HG02885 (cell line): ENCODE data around the gene RASA4B.
"Not testable (repeated sequence)": the region's sequence is repeated elsewhere in the genome, so short reads cannot be mapped to it uniquely, and the experiment has no call there.

ENCODE experiments used
- ATAC-seq: cut with Tn5 transposase; IDR thresholded peaks from one replicate; pipeline ENCODE4 v1.9.1; 2021; ENCODE audit warnings: mild to moderate bottlenecking; ENCODE audit not compliant: unreplicated experiment, poor library complexity

The RASA4B gene

DNA sequence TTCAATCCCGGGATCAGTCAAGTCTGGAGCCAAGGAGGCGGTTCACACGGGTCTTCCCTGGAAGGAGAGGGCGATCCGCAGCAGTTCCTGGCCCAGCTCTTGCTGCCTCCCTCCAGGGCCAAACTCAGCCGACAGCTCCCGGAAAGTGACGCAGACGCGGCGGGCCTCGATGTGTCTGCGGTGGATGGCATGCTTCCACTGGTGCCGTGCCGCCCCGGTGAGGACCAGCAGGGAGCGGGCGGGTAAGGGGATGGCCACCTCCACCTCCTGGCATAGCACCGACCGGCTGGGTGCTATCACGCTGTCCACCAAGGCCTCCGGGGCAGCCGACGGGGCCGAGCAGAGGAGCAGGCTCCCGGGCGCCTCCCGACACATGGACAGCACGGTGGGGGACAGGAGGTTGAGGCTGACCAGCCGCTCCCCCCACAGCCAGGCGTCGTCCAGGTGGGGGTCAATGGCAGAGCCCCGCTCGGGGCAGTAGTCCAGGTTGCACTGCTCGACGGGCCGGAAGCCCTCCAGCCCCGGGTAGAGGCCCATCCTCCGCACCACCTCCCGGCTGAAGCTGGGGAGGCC is 60.1 kb downstream of the RASA4B start:
- ATAC-seq, result no peak

DNA sequence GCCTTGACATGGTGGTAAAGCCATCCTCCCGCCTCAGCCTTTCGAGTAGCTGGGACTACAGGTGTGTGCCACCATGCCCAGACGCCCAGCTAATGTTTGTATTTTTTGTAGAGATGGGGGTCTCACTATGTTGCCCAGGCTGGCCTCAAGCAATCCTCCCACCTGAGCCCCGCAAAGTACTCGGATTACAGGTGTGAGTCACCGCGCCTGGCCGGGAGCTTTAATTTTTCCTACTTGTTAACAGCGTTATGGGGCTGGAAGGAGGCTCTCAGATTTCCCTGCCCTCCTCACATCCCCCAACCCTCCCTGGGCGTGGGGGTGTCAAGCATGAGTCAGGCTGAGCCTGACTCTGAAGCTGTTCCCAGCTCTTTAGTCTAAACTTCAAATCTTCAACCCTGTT is 61.2 kb downstream of the RASA4B start:
- no peak for ATAC-seq

DNA sequence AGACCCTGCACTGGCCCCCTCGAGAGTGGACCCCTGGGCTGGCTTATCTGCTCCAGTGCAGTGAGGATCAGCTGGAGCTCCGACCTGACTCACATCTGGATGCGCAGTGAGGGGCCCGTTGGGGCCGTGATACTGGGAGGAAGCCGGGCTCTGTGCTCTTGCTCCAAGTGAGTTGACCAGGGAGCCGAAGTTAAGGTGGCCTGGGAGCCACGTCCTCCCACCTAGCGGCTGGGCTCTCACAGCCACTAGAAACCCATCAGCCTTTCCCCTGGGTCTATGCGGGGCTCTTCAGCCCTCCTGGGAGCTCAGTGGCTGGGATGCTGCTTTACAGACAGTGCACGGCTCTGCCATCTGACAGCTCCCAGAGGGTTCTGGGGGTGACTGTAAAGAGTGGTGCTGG is 62.0 kb downstream of the RASA4B start:
- no peak for ATAC-seq

DNA sequence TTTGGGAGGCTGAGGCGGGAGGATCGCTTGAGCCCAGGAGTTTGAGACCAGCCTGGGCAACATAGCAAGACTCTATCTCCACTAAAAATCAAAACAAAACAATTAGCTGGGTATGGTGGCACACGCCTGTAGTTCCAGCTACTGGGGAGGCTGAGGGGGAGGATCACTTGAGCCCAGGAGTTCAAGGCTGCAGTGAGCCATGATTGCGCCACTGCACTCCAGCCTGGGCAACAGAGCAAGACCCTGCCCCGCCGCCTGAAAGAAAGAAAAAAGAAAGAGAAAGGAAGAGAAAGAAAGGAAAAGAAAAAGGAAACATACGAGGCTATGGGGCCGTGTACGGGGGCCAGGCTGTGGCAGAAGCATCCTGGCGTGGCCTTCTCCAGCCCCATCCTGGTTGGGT is 62.6 kb downstream of the RASA4B start:
- ATAC-seq, result not testable (repeated sequence)

DNA sequence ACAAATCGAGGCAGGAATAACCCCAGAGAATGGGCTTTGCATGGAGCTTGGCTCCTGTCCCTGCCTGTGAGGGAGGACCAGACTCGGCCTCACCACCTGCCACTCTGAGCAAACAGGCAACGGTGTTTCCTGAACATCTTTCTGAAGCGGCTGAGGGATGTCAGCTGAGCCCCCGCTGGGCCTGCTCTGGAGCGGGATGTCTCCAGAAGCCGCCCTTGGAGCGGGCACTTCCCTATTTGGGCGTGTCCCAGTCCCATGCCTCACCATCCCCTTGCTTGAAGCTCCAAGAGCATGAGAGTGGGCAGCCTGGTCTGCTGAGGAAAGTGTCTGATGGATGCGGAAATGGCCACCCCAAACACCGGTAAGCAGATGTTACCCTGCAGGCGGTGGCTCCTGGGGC is 63.1 kb downstream of the RASA4B start:
- no peak for ATAC-seq

DNA sequence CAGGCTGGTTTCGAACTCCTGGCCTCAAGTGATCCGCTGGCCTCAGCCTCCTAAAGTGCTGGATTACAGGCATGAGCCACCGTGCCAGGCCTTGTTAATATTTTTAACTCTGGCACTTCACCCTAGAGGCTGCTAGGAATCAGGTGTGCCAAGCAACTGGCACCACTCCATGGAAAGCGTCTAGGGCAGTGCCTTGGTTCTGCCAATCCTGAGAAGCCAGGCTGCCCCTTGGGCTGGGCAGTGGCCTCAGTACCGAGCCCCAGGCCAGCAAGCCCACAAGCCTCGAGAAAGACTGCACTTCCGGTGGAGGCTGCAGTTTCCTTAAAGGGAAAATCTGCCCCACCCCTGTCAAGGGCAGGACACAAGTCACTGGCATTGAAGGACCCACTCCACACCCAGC is 64.3 kb downstream of the RASA4B start:
- ATAC-seq, result no peak

DNA sequence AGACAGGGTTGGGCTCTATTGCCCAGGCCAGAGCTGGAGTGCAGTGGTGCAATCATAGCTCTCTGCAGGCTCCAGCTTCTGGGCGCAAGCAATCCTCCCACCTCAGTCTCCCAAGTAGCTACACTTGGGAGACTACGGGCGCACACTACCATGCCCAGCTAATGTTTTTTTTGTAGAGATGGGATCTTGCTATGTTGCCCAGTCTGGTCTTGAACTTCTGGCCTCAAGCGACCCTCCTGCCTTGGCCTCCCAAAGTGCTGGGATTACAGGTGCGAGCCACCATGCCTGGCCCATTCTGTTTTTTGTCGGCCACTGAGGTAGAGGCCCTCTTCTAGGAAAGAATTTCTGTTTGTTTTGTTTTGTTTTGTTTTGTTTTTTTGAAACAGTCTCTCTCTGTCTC is 65.1 kb downstream of the RASA4B start:
- ATAC-seq, result no peak

DNA sequence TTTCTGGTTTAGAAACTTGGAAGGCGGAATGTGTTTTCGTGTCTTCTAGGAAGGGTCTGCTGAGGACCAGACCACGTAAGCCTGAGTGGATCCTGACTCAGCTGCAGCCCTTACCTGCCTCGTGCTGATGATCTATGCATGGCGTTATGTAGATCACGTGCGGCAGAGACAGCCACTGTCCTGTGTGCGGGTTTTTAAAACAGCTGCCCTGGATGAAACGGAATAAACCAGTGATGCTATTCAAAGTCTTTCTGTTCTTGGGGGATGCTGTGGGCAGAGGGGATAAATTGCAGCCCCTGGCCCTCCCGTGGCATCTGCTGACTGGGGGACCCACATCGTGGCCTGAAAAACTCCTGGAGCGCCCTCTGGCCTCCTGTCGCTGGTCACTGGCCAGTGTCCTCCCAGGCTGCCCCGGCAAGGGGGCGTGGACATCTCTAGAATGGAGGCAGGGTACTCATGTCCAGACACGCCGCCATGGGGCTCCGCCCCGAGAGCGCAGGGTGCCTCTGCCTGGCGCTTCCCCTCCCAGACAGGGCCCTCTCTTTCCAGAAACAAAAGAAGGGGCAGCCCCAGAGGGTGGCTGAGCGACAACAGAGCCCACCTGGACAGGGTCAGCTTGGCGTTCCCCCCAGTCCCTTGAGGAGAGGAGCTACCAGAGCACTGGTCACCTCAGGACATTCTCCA is 66.1 kb downstream of the RASA4B start:
- no peak for ATAC-seq

DNA sequence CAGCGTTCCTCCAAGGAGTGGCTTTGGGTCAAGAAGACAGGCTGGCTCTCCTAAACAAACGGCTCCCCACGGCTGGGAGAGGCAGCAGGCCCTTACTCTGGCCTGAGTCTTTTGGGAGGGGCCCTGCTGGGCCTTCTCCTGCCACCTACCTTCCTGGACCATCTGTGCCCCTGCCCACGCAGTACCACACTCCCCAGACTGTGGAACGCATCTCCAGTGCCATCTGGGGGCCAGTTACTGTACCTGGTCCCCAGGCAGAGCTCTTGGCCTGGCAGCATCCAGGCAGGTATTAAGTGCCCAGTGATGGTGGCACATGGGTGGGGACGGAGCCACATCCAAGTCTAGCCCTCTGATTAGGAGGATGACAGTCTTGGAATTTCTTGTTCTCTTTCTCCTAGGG is 67.3 kb downstream of the RASA4B start:
- no peak for ATAC-seq

DNA sequence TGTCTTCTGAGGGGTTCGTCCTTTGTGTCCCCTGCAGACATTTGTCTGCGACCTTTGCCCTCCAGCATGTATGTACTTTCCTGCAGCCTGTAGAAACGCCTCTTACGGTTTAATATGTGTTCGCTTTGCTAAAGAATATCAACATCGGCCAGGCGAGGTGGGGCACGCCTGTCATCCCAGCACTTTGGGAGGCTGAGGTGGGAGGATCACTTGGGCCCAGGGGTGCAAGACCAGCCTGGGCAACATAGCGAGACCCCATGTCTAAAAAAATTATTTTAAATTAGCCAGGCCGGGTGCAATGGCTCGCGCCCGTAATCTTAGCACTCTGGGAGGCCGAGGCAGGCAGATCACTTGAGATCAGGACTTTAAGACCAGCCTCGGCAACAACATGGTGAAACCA is 68.4 kb downstream of the RASA4B start:
- no peak for ATAC-seq

DNA sequence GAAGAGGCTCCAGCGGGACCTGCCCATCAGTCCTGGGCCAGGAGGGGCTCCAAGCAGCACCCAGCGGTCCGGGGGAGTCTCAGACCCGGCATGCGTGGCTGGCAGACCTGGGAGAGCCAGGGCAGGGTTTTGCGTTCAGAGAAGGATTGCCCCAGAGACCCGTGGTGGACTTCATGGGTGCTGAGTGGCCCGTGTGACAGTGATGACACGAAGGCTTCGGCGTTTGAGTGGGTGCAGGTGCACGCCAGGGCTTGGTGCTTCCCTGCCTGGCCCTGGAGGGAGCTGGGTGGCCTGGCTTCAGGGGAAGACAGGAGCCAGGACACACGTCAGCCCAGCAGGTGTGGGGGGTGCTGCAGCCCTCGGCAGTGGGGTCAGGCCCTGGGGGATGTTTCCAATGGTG is 70.3 kb downstream of the RASA4B start:
- ATAC-seq, result no peak

DNA sequence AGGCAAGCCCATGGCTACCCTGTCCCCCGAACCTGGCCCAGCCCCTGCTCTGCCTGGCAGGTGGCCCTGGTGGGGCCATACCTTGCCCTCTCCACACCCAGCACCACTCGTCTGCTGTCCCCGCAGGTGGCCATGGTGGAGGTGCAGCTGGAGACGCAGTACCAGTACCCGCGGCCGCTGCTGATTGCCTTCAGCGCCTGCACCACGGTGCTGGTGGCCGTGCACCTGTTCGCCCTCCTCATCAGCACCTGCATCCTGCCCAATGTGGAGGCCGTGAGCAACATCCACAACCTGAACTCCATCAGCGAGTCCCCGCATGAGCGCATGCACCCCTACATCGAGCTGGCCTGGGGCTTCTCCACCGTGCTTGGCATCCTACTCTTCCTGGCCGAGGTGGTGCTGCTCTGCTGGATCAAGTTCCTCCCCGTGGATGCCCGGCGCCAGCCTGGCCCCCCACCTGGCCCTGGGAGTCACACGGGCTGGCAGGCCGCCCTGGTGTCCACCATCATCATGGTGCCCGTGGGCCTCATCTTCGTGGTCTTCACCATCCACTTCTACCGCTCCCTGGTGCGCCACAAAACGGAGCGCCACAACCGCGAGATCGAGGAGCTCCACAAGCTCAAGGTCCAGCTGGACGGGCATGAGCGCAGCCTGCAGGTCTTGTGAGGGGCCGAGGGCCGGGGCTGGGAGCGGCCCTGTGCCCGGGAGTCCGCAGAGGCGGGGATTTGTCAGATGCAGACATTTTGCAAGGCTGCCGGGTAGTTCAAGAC is 71.0 kb downstream of the RASA4B start:
- no peak for ATAC-seq

DNA sequence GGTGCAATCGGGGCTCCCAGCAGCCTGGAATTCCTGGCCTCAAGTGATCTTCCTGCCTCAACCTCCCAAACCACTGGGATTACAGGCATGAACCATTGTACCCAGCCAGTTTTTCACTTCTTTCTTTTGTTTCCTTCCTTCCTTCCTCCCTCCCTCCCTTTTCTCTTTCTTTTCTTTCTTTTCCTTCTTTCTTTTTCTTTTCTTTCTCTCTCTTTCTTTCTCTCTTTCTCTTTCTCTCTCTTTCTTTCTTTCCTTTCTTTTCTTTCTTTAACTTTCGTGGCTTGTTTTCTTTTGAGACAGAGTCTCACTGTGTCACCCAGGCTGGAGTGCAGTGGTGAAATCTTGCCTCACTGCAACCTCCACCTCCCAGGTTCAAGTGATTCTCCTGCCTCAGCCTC is 71.9 kb downstream of the RASA4B start:
- ATAC-seq, result no peak

DNA sequence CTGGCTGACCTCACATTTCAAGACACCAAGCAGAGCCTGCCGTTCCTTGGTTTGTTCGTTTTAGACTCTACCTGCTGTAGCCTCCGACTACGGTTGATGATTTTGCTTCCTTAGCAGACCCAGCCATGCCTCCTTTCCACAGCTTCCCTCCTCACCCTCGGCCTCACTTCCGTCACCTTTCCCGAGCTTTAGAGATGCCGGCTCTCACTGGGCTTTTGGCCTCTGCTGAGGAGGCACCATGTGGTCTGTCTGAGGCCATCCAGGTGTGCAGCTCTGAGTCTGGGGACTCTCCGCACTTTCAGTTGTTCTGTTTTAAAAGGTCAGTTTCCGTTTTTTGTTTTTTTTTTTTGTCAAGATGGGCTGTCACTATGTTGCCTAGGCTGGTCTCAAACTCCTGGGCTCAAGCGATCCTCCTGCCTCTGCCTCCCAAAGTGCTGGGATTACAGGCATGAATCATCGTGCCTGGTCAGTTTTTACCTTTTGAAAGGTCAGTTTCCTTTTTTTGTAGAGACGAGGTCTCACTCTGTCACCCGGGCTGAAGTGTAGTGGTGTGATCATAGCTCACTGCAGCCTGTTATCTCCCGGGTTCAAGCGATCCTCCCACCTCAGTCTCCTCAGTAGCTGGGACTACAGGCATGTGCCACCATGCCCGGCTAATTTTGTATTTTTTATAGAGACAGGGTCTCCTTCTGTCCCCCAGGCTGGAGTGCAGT is 72.5 kb downstream of the RASA4B start:
- ATAC-seq, result peak; percentile 45

DNA sequence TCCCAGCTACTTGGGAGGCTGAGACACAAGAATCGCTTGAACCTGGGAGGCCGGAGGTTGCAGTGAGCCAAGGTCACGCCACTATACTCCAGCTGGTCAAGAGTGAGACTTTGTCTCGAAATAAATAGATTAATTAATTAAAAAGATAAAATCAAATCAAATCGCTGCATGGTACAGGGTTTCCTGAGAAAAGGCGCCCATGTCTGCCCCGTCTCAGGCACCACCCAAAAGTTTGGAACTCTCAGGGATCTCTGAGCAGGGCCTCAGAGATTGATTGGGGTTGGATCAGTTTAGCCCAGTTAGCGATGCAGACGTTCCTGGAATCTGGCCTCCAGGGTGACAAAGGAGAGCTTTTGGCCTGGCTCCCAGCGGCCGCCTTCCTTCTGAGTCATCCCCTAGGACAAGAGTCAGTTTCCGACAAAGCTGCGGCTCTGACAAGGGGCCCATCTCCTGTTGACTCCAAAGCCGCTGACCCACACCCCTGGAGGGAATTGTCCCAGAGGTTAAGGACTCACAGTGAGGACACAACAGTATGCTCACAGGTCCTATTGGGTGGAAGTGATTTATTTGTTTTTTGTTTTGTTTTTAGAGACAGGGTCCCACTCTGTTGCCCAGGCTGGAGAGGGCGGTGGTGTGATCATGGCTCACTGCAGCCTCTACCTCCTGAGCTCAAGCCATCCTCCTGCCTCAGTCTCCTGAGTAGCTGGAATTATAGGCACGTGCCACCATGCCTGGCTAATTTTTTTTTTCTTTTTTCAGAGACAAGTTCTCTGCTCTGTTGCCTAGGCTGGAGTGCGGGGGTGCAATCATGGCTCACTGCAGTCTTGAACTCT is 77.4 kb downstream of the RASA4B start:
- ATAC-seq, result no peak

DNA sequence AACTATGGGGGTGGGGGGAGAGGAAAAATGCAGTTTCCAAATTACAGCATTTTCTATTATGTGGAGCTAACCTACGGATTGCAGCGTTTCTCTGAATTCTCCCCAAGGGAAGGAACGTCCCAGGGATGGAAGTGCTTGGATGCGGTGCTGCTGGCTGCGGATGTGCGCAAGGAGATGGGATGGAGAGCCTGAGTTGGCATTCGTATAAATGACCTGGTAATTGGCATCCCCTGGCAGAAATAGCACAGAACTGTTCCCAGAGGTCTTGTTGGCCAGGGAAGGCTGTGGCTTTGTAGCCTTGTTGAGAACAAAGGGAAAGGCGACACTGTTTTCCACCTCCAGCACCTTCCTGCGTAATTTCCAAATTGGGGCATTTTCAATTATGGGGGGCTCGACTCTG is 81.5 kb downstream of the RASA4B start:
- no peak for ATAC-seq

DNA sequence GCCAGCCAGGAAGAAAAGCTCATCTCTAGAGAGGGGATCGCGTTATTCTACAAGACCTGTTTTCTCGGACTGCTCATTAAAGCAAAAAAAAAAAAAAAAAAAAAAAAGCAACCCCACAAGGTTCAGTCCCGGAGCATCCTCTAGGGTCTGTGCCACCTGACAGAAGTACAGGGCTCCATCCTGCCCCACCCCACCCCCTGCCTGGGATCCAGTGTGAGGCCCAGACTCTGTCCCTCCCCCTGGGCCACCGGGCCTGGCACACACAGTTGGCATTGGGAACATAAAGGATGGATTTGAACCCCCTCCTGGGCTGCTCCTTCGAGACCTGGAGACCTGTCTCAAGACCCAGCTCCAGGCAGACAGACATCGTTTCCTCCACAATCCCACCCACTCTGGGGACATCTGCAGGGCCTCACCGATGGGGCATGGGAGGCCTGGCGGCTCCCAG is 83.5 kb downstream of the RASA4B start:
- ATAC-seq, result no peak

DNA sequence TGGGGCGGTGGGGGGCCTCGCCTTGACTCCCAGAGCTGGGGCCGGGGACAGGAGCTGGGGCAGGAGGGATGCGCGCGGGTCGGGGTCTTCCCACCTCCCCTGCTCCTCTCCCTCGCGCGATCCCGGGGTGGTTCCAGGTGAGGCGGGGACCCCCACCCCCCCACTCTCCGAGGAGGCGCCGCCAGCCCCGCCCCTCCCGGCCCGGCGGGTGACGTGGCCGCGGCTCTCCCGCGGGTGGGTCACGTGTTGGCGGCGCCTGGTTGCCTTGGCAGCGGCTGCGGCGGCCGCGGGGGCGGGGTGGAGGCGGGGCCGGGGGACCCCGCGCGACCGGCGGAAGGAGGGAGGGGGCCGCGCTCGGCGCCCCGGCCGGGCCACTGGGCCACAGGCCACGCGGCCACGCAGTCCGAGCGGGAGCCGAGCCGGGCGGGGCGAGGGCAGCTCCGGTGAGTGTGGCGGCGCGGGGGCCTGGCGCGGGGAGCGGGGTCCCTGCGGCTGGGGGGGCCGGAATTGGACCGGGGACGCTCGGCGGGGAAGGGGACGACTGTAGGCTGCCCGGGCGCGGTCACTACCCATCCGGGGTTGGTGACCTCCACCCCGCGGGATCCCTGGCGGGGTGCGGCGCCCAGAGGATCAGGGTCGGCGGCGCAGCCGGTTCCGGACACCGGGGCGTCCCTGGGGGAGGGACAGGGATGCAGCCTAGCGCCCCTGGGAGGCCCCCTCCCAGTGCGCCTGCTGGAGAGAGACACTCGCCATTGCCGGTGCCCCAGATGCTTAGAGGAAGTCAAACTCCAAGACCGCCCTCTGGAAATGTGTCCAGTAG is 84.1 kb downstream of the RASA4B start, which contains the start of gene ORAI2:
TSS of gene ORAI2 (plus strand) at position 357 of the 820 bp plus-strand sequence. CDS start 5,382 bp downstream, outside the sequence.
- peak; percentile 72 for ATAC-seq
